ENCODE data around the gene DQX1.

The DQX1 gene

GRCh38 chr2:74503506-74504475, 22.2 kb downstream of the DQX1 start:
- H3K4me3 ChIP-seq (ENCODE audit: low read length): peak overlapping the region; percentile 55
- DNase-seq (ENCODE audit: low read depth): no peak
- TF ChIP-seq, protein P1, sequence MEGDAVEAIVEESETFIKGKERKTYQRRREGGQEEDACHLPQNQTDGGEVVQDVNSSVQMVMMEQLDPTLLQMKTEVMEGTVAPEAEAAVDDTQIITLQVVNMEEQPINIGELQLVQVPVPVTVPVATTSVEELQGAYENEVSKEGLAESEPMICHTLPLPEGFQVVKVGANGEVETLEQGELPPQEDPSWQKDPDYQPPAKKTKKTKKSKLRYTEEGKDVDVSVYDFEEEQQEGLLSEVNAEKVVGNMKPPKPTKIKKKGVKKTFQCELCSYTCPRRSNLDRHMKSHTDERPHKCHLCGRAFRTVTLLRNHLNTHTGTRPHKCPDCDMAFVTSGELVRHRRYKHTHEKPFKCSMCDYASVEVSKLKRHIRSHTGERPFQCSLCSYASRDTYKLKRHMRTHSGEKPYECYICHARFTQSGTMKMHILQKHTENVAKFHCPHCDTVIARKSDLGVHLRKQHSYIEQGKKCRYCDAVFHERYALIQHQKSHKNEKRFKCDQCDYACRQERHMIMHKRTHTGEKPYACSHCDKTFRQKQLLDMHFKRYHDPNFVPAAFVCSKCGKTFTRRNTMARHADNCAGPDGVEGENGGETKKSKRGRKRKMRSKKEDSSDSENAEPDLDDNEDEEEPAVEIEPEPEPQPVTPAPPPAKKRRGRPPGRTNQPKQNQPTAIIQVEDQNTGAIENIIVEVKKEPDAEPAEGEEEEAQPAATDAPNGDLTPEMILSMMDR (IDR thresholded peaks at IDR 0.05; ENCODE audit: insufficient read depth, low read depth, low read length, missing control alignments): no peak

GRCh38 chr2:74502720-74503505, 23.1 kb downstream of the DQX1 start:
- H3K4me3 ChIP-seq (ENCODE audit: low read length): peak overlapping the region; percentile 55
- peak; percentile 77 for DNase-seq (ENCODE audit: low read depth)
- TF ChIP-seq, protein P1 (IDR thresholded peaks at IDR 0.05; ENCODE audit: insufficient read depth, low read depth, low read length, missing control alignments): peak; percentile 26

GRCh38 chr2:74502147-74502719, 23.8 kb downstream of the DQX1 start:
- no peak for DNase-seq (ENCODE audit: low read depth)
- H3K4me3 ChIP-seq (ENCODE audit: low read length): peak overlapping the region; percentile 55
- TF ChIP-seq, protein P1 (IDR thresholded peaks at IDR 0.05; ENCODE audit: insufficient read depth, low read depth, low read length, missing control alignments): no peak

- no peak for DNase-seq (ENCODE audit: low read depth)
- H3K4me3 ChIP-seq (ENCODE audit: low read length): no peak overlapping the region
- TF ChIP-seq, protein P1 (IDR thresholded peaks at IDR 0.05; ENCODE audit: insufficient read depth, low read depth, low read length, missing control alignments): no peak
Observed at GRCh38 chr2:74501335-74502071, 24.5 kb downstream of the DQX1 start.

- no peak overlapping the region for H3K4me3 ChIP-seq (ENCODE audit: low read length)
- TF ChIP-seq, protein P1 (IDR thresholded peaks at IDR 0.05; ENCODE audit: insufficient read depth, low read depth, low read length, missing control alignments): no peak
- no peak for DNase-seq (ENCODE audit: low read depth)
Observed at GRCh38 chr2:74500578-74500946, 25.5 kb downstream of the DQX1 start.

DNA sequence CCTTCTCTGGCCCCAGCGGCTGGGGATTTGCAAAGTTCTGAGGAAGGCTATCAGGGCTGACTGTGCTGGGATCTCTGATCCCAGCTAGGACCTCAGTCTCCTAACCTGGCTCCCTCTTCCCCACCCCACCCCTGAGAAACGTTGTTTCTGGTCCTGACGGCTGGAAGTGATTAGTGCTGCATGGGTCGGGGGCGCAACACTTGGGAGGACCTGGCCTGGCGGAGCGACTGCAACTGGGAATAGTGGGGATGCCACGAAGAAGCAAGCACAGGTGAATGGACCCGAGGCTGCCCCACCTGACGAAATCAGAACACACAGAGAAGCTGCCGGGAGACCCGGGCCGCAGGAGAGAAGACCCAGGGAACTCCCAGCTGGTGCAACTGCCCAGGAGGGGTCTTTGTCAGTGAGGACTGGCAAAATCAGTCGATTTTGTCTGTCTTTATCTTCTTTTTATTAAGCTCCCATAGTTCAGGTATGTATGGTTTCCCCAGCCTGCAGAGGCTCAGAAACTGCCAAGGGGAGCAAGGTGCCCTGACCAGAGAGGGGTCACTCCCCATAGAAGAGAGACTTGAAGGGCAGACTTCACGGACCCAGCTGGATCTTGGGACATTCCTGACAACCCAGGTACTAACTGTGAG, 26.0 kb downstream of the DQX1 start:
- DNase-seq (ENCODE audit: low read depth): no peak
- H3K4me3 ChIP-seq (ENCODE audit: low read length): no peak overlapping the region
- TF ChIP-seq, protein P1 (IDR thresholded peaks at IDR 0.05; ENCODE audit: insufficient read depth, low read depth, low read length, missing control alignments): no peak

All from epithelial cell of esophagus (primary cell).